GM20000 (cell line): Measurements from ENCODE around the gene HDAC11.

Source experiments
- DNase-seq: peaks from one replicate; pipeline ENCODE4 v3.0.0; 2012; ENCODE audit warnings: low spot score
- TF ChIP-seq, protein P1 (sequence below): IDR thresholded peaks from 2 replicates; pipeline ENCODE4 v1.5.1; 2012; ENCODE audit warnings: mild to moderate bottlenecking, control low read depth; ENCODE audit errors: extremely low read depth, missing control alignments

Gene HDAC11

DNA sequence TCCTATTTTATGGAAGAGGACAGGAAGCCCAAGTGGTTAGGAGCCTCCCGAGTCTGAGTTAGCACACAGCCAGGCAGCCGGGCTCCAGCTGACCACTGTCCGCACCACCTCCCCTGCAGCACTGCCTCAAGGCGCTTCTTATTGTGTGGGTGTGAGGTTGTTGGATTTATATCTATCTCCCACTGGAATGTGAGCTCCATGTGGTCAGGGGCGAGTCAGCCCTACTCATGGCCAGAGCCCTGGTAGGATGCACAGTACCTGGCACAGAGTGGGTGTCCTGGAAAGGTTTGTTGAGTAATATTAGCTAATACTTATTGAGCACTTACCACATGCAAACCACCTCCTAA lies 59.2 kb downstream of the HDAC11 start:
- DNase-seq = no peak
- TF ChIP-seq, protein P1, sequence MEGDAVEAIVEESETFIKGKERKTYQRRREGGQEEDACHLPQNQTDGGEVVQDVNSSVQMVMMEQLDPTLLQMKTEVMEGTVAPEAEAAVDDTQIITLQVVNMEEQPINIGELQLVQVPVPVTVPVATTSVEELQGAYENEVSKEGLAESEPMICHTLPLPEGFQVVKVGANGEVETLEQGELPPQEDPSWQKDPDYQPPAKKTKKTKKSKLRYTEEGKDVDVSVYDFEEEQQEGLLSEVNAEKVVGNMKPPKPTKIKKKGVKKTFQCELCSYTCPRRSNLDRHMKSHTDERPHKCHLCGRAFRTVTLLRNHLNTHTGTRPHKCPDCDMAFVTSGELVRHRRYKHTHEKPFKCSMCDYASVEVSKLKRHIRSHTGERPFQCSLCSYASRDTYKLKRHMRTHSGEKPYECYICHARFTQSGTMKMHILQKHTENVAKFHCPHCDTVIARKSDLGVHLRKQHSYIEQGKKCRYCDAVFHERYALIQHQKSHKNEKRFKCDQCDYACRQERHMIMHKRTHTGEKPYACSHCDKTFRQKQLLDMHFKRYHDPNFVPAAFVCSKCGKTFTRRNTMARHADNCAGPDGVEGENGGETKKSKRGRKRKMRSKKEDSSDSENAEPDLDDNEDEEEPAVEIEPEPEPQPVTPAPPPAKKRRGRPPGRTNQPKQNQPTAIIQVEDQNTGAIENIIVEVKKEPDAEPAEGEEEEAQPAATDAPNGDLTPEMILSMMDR = no peak

DNA sequence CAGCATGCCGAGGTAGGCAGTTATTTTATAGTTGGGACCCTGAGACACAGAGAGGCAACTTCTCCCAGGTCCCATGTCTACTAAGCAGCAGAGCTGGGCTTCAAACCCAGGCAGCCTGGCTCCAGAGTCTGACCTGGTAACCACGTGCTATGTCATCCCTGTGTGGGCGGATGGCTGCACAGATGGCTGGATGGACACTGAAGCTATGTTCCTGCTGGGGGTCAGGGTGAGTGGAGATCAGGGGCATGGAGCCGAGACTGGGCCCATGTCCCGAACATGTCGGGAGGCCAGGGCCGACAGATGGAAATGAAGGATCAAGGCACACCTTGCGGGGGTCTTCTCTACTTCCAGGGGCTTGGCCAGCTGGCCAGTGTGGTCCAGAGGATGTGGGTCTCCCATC lies 59.6 kb downstream of the HDAC11 start:
- DNase-seq = no peak

DNA sequence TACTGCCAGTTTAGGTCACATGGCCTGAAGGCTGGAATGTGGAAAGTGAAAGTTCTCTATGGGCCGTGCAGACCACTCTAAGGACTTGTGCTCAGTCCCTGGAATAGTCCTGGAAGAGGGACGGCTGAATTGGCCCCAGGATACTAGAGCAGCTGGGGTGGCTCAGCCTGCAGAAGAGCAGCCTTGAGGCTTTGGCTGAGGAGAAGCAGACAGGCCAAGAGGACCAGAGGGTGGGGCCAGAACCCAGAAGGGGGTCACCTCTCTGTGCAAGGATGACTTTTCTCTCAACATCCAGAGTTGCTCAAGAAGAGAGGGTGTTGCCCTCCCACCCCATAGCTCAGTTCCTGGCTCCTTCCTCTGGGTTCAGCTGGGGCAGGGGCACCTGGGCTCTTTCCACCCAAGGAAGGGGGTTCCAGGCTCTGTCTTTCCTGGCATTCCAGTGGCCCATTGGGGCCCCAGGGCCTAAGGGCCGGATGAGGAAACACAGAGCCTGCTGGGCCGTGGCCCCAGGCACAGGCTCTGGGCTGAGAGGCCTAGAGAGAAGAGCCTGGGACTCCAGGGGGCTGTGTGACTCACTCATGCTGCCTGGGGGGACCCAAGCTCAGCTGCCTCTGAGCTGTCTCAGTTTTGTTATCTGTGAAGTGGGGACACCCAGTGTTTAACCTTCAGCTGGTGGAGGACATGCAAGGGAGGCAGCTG lies 60.3 kb downstream of the HDAC11 start:
- DNase-seq = no peak
- TF ChIP-seq, protein P1 = no peak

More for the DNA sequence above, 59.6 kb downstream of the HDAC11 start:
- TF ChIP-seq, protein P1 = no peak

DNA sequence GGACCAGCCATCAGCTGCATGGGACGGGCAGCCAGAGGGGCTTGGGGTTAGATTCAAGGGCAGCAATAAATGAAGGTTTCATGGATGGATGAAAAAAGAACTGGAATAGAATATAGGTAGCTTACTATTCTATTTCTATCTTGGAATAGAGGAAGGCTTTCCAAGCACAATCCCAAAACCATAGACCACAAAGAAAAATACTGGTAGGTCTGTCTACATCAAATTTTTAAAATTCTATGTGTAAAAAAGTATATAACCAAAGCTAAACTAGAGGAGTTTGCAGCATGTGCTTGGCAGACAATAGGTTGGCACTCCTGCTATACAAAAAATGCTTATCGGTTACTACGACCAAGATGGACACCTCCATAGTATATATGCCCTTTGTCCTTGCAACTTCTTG lies 61.6 kb downstream of the HDAC11 start:
- no peak for DNase-seq
- TF ChIP-seq, protein P1 = no peak

DNA sequence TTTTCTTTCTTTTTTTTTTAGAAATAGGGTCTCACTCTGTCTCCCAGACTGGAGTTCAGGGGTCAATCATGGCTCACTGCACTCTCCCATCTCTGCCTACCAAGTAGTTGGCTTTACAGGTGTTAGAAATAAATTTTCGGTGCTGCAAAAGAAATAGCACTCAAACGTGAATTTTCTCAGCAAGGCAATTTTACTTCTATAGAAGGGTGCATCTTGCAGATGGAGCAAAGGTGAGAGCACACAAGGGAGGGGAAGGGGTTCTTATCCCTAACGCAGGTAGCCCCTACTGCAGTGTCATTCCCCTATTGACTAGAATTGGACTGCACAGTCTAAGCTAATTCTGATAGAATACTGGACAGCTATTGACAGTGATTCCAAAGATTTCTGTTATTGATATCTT lies 62.0 kb downstream of the HDAC11 start:
- DNase-seq = no peak
- TF ChIP-seq, protein P1 = no peak

DNA sequence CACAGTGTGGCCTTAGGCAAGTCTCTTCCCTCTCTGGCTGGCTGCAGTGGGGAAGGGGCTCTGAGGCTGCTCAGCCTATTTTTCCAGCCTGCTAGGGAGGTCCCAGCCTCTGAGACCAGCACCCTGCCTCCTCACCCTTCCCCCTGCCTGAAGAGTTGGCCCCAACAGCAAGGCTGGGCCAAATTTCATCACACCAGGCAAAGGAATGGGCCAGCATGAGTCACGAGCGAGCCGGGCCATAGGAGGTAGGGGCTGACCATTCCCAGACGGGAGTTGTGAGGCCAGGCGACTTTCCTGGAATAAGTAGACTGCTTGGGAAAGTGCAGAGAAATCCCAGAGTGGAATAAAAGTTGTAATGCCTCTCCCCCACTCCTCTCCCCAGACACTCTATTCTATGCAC lies 63.1 kb downstream of the HDAC11 start:
- TF ChIP-seq, protein P1 = no peak
- DNase-seq = no peak

DNA sequence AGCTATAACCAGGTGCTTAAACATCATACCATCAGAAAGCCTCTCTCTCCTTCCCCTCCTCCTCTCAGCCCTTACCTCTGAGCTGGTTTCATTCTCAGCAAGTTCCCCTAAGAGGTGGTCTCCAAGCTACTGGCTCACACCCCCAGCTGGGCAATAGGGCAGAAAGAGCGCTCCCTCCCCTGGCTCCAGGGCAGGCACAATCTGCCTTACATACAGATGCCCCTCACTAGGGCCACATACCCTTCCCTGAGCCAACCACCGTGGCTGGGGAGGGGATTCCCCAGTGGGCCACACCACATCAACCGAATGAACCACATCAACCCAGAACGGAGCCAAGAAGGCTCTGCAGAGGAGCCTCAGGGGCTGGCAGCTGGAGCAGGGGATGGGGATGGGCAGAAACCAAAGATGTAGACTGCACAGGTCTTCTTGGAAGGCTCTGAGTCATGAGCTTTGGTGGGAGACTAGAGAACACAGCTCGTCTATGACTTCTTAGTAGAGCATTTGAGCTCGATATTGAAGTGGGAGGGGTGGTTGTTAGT lies 64.3 kb downstream of the HDAC11 start:
- DNase-seq = no peak
- TF ChIP-seq, protein P1 = no peak
